ENCODE measurements around the gene SEMA3E.

GRCh38 chr7:83559887-83560286 lies 89.1 kb downstream of the SEMA3E start:
- TF ChIP-seq, protein P1, sequence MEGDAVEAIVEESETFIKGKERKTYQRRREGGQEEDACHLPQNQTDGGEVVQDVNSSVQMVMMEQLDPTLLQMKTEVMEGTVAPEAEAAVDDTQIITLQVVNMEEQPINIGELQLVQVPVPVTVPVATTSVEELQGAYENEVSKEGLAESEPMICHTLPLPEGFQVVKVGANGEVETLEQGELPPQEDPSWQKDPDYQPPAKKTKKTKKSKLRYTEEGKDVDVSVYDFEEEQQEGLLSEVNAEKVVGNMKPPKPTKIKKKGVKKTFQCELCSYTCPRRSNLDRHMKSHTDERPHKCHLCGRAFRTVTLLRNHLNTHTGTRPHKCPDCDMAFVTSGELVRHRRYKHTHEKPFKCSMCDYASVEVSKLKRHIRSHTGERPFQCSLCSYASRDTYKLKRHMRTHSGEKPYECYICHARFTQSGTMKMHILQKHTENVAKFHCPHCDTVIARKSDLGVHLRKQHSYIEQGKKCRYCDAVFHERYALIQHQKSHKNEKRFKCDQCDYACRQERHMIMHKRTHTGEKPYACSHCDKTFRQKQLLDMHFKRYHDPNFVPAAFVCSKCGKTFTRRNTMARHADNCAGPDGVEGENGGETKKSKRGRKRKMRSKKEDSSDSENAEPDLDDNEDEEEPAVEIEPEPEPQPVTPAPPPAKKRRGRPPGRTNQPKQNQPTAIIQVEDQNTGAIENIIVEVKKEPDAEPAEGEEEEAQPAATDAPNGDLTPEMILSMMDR (IDR thresholded peaks at IDR 0.05; ENCODE audit: poor library complexity): no peak
- TF ChIP-seq EZH2phosphoT487 (IDR thresholded peaks at IDR 0.05; ENCODE audit: low read depth, severe bottlenecking, unreplicated experiment): no peak
